Natural killer cell treated with Interleukin-12 subunit alpha and Interleukin-12 subunit beta and Interleukin-15 and Interleukin-18, amount 100 ng/mL, for 72 hours (primary cell): ENCODE data around the gene FZD2. TPM values are rescaled to one million over a fixed set of nuclear protein-coding genes. Genes with fewer than 3 reads are reported as not detected.

Experiments used
- ATAC-seq, 2 donors: fragments of 150-1000 bp; cut with Tn5 transposase in 1 of 2; sonication (Bioruptor Pico), chemical (Tn5 transposase) in 1 of 2; 2 replicates each; pipeline ENCODE4 v1.10.0; 2021
- DNase-seq: peaks from one replicate; pipeline ENCODE4 v3.0.0; 2022; ENCODE audit warnings: low spot score
- H3K27ac Mint-ChIP-seq, 2 donors: 1 replicate in 1 of 2; 2 replicates in 1 of 2; pipeline ENCODE4 v1.8.0; 2022; ENCODE audit warnings: mixed read lengths in 2 of 2, mild to moderate bottlenecking in 1 of 2, moderate library complexity in 1 of 2
- H3K27me3 Mint-ChIP-seq, 2 donors: 1 replicate in 1 of 2; 2 replicates in 1 of 2; pipeline ENCODE4 v1.8.0; 2022; ENCODE audit warnings: mixed read lengths in 2 of 2
- H3K36me3 Mint-ChIP-seq: one replicate; pipeline ENCODE4 v1.8.0; 2022; ENCODE audit warnings: mixed read lengths
- H3K4me1 Mint-ChIP-seq, 2 donors: 1 replicate in 1 of 2; 2 replicates in 1 of 2; pipeline ENCODE4 v1.8.0; 2022; ENCODE audit warnings: low read depth in 2 of 2, mixed read lengths in 2 of 2, mild to moderate bottlenecking in 1 of 2
- H3K4me3 Mint-ChIP-seq: one replicate; pipeline ENCODE4 v1.8.0; 2022; ENCODE audit warnings: mixed read lengths
- H3K9me3 Mint-ChIP-seq: 2 replicates; pipeline ENCODE4 v1.8.0; 2022; ENCODE audit warnings: mixed read lengths
- total RNA-seq, 2 donors: library from RNA; stranded (reverse); gene quantifications; one replicate each; pipeline ENCODE4 v1.2.3, GENCODE V29; 2022

Gene FZD2
- total RNA-seq, 2 donors from 2014 or later, result 0.20 TPM; not detected in 1

DNA sequence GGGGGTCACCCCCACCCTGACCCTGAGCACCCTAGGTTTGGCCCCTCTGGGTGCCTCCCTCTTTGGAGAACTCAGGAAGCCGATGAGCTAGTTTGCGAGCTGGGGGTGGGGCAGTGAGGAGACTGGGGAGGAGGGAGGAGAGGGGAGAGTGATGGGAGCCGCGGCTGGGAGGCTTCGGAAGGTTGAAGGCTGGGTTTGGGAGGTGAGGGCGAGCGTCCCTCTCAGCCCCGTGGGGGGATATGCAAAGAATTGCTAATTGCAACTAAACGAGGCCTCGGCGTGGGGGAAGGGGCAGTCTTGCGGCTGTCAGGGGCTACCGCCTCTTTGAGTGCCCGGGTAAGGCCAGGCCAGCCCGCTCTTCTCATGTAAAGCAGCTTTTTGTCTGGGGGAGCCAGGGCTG is 17.6 kb upstream of the FZD2 start:
- Mint-ChIP-seq H3K4me1 (no peaks in the 10 kb centered on the region), H3K27ac (no peak overlapping the region)

DNA sequence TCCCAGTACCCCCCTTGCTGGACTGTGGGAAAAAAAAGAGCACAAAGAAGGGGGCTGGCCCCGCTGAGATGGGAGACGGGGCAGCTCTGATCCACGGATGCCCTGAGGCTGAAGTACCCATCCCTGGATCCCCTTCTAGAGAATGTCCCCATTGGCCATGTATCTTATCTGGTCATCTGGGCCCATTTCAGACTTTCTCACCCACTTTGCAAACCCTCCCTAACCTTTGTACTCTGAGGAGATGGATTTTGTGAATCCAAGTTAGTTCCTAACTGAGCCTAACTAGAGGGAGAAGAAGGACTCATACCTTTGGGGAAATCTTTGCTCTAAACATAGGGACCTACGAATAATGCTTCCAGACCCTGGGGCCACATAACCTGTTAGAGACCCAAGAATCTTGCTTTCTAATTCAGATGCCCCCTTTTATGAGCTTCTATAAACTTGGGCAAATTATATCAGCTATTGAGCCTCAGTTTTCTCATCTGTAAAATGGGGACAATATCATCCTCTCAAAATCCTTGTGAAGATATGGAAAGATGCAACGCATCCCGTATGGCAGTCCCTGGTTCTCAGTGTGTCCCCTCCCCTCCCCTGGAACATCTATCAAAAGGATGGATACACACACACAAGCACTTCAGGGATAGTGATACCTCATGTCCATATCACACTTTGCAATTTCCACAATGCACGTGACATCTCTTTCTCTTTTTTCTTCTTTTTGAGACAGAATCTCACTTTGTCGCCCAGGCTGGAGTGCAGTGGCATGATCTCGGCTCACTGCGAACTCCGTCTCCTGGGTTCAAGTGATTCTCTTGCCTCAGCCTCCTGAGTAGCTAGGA is 16.8 kb upstream of the FZD2 start:
- Mint-ChIP-seq H3K9me3 (no peaks in the 10 kb centered on the region), H3K27me3 (peaks cover 18 to 25% of the 10 kb centered on the region in 2 donors), H3K36me3 (no peaks in the 10 kb centered on the region), H3K4me1 (no peaks in the 10 kb centered on the region), H3K4me3 (no peak overlapping the region), H3K27ac (no peak overlapping the region)
- no peak for ATAC-seq
- no peak for DNase-seq

More for the DNA sequence above, 17.6 kb upstream of the FZD2 start:
- Mint-ChIP-seq H3K36me3 (no peaks in the 10 kb centered on the region), H3K9me3 (no peaks in the 10 kb centered on the region), H3K27me3 (peaks cover 18 to 22% of the 10 kb centered on the region in 2 donors), H3K4me3 (no peak overlapping the region)
- DNase-seq (no peak), ATAC-seq (no peak)

DNA sequence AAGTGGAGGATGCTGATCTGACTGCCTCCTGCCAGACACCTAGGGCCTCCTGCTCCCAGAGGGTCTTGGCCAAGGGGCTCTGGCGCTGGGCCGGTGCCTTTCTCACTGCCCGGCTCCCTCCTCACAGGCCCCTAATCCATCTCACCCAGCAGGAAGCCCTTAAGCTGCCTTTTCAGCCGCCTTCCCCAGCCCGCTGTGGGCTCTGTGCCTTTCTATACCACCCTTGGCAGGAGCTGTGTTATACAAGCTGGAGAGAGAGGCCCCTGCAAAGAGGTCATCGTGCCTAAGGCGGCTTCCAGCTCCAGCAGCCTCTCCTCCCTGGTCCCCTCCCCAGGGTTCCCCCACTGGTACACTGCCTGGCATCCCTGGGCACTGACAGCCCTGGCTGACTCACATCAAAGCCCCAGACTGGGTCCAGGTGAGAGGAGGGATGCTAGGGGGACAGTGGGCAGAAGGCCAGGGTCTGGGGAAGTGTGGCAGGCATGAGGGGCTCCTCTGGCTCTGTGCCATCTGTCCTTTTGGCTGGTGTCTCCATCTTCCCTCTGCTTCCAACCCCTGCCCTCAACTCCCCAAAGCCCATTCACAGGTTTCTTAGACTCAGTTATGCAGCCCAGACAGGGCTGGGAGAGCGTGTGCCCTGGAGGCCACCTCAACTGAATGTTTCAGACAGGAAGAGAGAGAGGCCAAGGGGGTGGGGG is 15.3 kb upstream of the FZD2 start:
- Mint-ChIP-seq H3K4me1 (no peaks in the 10 kb centered on the region), H3K27ac (no peak overlapping the region), H3K4me3 (no peak overlapping the region), H3K27me3 (peaks cover 18 to 25% of the 10 kb centered on the region in 2 donors), H3K36me3 (no peaks in the 10 kb centered on the region), H3K9me3 (no peaks in the 10 kb centered on the region)
- no peak for DNase-seq
- ATAC-seq, result no peak

DNA sequence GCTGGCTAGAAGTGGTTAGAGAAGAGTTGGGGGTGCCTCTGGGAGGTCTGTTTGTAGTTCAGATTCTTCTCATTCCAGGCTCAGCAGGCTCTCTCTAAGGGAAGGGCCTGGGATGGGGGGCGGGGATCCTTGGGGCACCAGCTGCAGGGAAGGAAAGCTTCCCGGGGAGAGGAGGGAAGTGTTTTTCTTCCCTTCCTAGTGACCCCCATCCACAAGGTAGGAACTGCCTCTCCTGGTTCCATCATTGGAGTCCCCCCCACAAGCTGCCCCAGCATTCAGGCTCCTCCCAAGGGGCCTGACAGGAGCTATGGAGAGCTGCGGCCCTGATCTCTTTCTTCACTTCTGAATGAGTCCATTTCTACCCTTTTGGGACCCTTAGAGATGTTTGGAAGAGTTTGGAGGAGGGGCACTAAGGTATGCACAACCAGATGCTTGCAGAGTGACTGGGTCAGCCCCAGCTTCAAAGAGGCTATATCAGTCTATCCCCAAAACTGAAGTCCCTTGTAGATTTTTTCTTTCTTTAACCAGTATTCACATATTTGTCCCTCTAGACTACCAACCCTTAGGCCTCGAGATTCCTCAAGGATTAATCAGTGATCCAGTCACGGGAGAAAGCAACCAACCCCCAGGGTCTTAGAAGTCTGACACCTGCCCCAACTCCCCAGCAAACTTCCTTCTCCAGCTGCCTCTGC is 13.9 kb upstream of the FZD2 start:
- H3K4me1 Mint-ChIP-seq, result no peaks in the 10 kb centered on the region
- H3K27ac Mint-ChIP-seq, result no peak overlapping the region
- no peak for ATAC-seq

DNA sequence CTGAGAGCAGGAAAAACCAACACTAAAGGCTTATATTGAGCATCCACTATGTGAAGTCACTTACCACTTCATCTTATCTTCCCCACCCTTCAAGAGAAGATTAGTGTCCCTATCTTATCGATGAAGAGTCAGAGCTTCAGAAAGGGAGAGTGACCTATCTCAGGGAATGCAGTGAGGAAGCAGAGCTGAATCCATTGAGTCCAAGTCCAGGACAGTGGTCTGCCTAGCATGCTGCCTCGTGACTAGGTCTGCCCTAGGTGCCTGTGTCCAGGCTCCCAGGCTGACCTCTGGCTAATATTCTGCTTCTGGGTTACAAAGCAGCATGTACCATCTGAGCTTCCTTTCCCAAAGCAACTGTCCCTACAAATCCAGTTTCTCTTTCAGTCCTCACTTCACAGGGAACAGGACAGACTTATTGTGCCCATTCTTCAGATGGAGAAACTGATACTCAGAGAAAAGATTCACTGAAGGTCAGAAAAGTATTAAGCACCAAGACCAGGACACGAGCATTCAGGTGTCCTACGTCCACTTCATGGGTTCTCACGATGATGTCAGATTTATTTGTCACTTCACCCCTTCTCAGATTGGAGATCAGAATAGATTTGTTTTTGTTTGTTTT is 13.3 kb upstream of the FZD2 start:
- DNase-seq (no peak), ATAC-seq (no peak)
- no peaks in the 10 kb centered on the region for H3K36me3 Mint-ChIP-seq
- peaks cover 20 to 29% of the 10 kb centered on the region in 2 donors for H3K27me3 Mint-ChIP-seq
- no peak overlapping the region for H3K27ac Mint-ChIP-seq
- no peaks in the 10 kb centered on the region for H3K9me3 Mint-ChIP-seq
- H3K4me1 Mint-ChIP-seq, result no peaks in the 10 kb centered on the region
- no peak overlapping the region for H3K4me3 Mint-ChIP-seq

More for the DNA sequence above, 13.9 kb upstream of the FZD2 start:
- H3K36me3 Mint-ChIP-seq, result no peaks in the 10 kb centered on the region
- no peak for DNase-seq
- peaks cover 18 to 28% of the 10 kb centered on the region in 2 donors for H3K27me3 Mint-ChIP-seq
- no peak overlapping the region for H3K4me3 Mint-ChIP-seq
- H3K9me3 Mint-ChIP-seq, result no peaks in the 10 kb centered on the region

DNA sequence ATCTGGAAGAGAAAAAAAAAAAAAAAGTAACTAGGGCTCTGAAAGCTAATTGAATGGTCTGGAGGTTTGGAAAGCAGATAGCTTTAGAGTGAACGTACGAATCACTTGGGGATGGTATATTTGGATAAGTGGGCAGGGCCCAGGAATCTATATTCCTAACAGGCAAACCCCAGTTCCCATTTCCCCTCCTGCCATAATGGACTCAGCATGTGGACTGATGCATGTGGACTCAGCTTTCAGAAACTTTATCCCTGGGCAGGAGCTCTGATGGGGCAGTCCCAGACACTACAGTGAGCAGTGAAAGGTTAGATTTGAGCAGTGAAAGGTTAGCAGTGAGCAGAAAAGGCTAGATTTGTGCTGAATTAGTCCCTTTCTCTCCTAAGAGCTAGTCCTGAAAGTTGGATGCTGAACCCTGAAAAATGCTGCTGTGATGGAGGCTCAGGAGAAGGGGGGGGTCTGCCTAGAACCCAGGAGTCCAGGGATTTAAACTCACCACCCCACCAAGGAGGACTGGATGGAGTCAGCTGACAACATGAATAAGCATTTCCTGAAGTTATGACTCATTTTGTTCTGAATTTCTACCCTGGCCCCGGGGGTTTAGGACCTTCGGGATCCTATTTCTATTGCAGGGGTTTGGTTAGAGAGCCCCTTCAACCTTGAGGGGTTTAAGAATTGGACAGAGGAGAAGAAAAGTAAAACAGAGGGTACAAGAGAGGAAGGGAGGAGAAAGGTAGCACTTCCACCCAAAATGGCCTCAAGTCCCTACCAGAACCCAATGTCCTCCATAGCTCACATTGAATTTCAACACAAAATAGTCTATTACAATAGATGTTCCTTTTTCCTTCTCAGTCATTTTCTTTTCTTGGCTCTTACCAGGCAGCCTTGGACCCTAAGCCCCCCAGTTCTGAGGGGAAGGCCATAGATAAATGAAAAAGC is 10.3 kb upstream of the FZD2 start:
- H3K4me1 Mint-ChIP-seq, result no peaks in the 10 kb centered on the region
- no peak overlapping the region for H3K4me3 Mint-ChIP-seq
- no peak overlapping the region for H3K27ac Mint-ChIP-seq
- peaks cover 22 to 24% of the 10 kb centered on the region in 2 donors for H3K27me3 Mint-ChIP-seq
- H3K36me3 Mint-ChIP-seq, result no peaks in the 10 kb centered on the region
- no peaks in the 10 kb centered on the region for H3K9me3 Mint-ChIP-seq
- ATAC-seq (no peak), DNase-seq (no peak)

DNA sequence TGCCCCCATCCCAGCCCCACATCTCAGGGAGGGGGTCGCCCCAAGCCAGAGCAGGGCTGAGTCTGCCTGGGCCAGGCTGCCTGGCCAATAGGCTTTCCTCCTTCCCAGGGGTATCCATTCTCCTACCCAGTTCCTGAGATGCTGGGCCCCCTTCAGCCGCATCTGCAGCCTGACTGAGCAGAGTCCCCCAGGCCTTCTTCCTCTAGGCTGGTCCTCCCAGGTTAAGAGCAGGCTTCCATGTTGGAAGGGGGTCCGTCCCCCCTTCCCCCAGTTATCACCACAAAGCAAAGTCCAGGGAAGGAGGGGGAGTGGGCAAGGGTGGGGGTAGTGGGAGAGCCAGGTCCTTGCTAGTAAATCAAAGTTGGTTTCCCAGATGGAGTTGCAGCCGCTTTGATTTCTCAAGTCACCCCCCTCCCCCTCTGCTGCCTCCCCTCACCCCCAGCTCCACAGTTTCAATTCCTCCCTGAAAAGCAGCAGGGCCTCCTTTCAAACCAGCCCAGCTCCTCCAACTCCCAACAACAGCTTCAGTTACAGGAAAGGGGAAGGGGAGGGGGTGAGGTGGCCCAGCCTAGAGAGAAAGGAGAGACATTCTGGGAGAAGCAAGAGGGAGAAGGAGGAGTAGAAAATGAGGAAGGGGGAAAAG is 9.5 kb upstream of the FZD2 start:
- no peak overlapping the region for H3K27ac Mint-ChIP-seq
- ATAC-seq, result no peak
- H3K4me3 Mint-ChIP-seq, result no peak overlapping the region
- H3K4me1 Mint-ChIP-seq, result no peaks in the 10 kb centered on the region
- H3K9me3 Mint-ChIP-seq, result no peaks in the 10 kb centered on the region
- DNase-seq, result no peak
- H3K27me3 Mint-ChIP-seq, result peaks cover 29 to 32% of the 10 kb centered on the region in 2 donors
- no peaks in the 10 kb centered on the region for H3K36me3 Mint-ChIP-seq

DNA sequence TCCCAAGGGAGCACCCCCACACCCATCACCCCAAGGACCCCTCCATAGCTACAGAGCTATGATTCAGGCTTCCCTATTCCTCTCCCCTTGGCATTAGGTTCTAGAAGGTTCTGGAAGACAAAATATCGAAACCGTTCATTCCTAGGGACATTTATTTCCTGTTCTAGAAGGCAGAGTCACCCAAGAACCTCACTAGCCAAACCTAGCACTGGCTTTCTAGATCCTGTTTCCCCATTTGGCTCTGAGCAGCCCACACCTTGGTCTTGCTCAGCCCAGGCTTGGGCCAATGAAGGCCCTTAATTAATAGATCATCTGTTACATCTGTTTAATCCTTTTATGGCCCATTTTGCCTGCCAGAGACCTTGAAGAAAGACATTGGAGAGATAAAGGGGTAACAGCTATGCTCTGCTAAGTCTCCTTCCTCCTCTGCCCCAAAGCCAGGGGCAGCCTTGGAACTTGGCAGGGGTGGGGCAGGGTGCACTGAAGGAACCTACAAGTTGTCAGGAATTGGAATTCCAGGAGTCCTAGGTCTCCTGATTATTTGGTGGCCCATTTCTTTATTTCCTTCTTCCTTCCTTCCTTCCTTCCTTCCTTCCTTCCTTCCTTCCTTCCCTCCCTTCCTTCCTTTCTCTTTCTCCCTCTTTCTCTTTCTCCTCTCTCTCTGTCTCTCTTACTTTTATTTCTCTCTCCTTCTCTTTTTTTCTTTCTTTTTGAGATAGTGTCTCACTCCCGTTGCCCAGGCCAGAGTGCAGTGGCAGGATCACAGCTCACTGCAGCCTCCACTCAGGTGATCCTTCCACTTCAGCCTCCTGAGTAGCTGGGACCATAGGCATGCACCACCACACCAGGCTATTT is 8.7 kb upstream of the FZD2 start:
- H3K36me3 Mint-ChIP-seq, result no peaks in the 10 kb centered on the region
- no peaks in the 10 kb centered on the region for H3K4me1 Mint-ChIP-seq
- H3K4me3 Mint-ChIP-seq, result no peak overlapping the region
- ATAC-seq (no peak), DNase-seq (no peak)
- peaks cover 28 to 31% of the 10 kb centered on the region in 2 donors for H3K27me3 Mint-ChIP-seq
- H3K9me3 Mint-ChIP-seq, result no peaks in the 10 kb centered on the region
- no peak overlapping the region for H3K27ac Mint-ChIP-seq

DNA sequence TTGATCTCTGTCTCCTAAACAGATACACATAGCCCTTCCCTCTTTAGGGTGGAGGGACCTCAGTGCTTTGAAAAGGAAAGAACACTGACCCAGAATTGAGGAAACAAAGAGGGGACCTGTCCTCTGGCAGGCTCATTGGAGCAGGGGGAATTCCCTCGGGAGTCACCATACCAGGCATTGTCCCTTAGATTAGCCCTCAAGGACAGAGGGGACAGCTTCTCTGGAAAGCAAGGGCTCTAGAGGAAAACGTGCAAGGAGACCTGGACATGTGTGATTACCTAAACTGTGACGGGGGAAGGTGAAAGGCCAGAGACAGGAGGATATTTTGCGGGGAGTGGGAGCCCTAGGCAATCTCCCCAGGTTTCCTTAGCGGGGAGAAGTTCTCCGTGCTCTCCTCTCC is 7.6 kb upstream of the FZD2 start:
- Mint-ChIP-seq H3K4me1 (no peaks in the 10 kb centered on the region), H3K27me3 (peaks cover 20 to 21% of the 10 kb centered on the region in 2 donors), H3K9me3 (no peaks in the 10 kb centered on the region), H3K4me3 (no peak overlapping the region), H3K36me3 (no peaks in the 10 kb centered on the region), H3K27ac (no peak overlapping the region)
- ATAC-seq (no peak), DNase-seq (no peak)

DNA sequence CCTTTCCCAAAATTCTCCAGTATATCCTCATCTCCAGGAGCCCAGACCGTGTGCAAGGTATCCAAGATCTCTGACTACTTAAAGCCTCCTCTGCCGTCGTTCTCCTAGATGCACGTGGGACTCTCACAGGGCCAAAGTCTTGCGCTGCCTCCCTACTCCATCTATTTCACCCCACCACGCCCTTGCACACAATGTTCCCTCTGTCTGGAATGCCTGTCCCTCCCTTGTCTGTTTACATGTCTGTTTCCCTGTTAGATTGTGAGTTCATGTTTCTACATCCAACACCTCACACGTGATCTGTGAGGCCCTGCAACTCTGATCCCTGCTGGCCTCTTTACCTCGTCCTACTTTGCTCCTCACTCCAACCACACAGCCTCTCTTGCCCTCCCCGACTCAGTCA is 4.9 kb upstream of the FZD2 start:
- Mint-ChIP-seq H3K4me3 (no peak overlapping the region), H3K9me3 (no peaks in the 10 kb centered on the region), H3K27me3 (peaks cover 17 to 26% of the 10 kb centered on the region in 2 donors), H3K4me1 (peaks cover 13 to 16% of the 10 kb centered on the region in 2 donors), H3K27ac (no peak overlapping the region), H3K36me3 (no peaks in the 10 kb centered on the region)
- ATAC-seq (no peak), DNase-seq (no peak)

DNA sequence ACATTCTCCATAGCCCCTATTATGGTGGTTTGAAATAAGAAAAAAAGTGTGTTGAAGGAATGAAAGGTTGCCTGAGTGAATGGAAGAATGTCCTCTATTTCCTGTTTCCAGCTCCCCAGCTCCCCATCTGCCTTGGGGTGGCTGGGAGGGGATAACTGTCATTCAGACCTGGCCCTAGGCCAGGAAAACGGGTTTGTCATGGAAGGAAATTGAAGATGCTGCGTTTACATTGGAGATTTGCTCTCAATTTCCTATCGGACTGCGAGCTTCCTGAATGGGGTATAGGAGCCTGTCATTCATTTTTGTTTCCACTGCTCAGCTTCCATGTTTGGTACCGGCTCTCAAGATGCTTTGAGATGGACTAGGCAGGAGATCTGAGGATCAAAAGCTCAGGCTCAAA is 2.2 kb upstream of the FZD2 start:
- Mint-ChIP-seq H3K4me3 (peak overlapping the region; percentile 20), H3K9me3 (no peaks in the 10 kb centered on the region), H3K4me1 (peaks cover 23 to 30% of the 10 kb centered on the region in 2 donors), H3K36me3 (no peaks in the 10 kb centered on the region), H3K27me3 (peaks cover 29 to 43% of the 10 kb centered on the region in 2 donors), H3K27ac (no peak overlapping the region)
- no peak for DNase-seq
- no peak for ATAC-seq
